ENCODE data around the gene KNTC1. TPM values are rescaled to one million over a fixed set of nuclear protein-coding genes. Genes with fewer than 3 reads are reported as not detected.
"Not testable (repeated sequence)": the region's sequence is repeated elsewhere in the genome, so short reads cannot be mapped to it uniquely, and the experiment has no call there.

The KNTC1 gene, protein sequence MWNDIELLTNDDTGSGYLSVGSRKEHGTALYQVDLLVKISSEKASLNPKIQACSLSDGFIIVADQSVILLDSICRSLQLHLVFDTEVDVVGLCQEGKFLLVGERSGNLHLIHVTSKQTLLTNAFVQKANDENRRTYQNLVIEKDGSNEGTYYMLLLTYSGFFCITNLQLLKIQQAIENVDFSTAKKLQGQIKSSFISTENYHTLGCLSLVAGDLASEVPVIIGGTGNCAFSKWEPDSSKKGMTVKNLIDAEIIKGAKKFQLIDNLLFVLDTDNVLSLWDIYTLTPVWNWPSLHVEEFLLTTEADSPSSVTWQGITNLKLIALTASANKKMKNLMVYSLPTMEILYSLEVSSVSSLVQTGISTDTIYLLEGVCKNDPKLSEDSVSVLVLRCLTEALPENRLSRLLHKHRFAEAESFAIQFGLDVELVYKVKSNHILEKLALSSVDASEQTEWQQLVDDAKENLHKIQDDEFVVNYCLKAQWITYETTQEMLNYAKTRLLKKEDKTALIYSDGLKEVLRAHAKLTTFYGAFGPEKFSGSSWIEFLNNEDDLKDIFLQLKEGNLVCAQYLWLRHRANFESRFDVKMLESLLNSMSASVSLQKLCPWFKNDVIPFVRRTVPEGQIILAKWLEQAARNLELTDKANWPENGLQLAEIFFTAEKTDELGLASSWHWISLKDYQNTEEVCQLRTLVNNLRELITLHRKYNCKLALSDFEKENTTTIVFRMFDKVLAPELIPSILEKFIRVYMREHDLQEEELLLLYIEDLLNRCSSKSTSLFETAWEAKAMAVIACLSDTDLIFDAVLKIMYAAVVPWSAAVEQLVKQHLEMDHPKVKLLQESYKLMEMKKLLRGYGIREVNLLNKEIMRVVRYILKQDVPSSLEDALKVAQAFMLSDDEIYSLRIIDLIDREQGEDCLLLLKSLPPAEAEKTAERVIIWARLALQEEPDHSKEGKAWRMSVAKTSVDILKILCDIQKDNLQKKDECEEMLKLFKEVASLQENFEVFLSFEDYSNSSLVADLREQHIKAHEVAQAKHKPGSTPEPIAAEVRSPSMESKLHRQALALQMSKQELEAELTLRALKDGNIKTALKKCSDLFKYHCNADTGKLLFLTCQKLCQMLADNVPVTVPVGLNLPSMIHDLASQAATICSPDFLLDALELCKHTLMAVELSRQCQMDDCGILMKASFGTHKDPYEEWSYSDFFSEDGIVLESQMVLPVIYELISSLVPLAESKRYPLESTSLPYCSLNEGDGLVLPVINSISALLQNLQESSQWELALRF (N-terminal part only)
- 64.5 and 117 TPM in 2 replicates for total RNA-seq (2014; rRNA removed; shearing (Covaris generic))

DNA sequence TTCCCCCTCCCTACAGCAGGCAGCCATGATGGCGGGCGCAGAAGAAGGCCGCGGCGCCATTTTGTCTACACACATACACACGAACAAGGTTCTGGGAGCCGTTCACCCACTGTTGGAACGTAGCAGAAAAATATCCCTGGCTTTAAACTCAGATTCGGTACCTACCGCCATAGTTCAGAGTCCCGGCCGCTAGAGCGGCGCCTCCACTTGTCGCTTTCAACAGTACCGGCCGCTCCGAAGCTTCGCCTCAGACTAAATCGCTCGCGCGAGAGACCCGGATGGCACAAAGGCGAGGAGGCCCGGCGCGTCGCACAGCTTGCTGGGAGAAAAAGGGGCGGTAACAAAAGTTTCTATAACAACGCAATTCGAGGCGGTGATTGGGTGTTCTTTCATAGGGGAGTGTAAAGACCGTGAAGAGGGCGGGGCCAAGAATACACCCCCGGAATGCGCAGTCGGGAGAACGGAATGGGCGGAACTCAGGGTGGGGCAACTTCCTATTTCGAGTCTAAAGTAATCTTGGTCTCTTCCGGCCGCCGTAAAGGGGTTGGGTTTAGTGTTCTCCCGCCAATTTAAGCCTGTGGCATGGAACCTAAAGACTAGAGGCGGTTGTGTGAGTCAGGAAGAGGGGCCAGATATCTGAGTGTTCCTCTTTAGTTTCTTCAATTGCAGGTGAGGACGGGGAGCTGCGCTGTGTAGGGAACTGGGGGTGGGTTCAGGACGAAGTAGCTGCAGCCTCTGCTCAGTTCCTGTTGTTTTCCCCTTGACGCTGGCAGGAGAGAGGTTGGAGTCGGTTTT lies at the start of gene KNTC1, which contains the start of gene RSRC2:
KNTC1 (plus strand) TSS at position 567 of the 795 bp plus-strand sequence. CDS start 2,815 bp downstream, outside the sequence.
RSRC2 (minus strand) TSS at position 254 of the 795 bp plus-strand sequence; CDS start at position 171, 83 bp downstream.
- peak; percentile 93 for DNase-seq
- Histone ChIP-seq H3K4me3 (ENCODE audit: insufficient read depth, low read depth, low read length) (peak within 1 kb of the TSS; percentile 95), H3K27me3 (ENCODE audit: control insufficient read depth, insufficient read depth, low read length) (no peaks in the 10 kb centered on the region), H3K36me3 (replicated peaks; ENCODE audit: control insufficient read depth, insufficient read depth, low read length) (peaks cover 13% of the 10 kb centered on the region)

DNA sequence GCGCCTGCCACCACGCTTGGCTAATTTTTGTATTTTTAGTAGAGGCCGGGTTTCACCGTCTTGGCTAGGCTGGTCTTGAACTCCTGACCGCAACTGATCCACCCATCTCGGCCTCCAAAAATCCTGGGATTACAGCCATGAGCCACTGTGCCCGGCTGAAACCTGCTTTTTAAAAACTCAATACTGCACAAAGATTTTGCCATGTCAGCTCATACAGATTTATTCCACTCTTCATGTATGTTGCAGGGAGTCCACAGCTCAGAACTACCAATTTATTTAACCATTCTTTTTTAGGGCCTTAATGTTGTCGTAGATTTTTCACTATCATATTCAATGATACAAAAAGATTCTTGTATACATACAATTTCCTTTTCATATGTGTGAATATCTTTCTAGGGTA lies 46.3 kb upstream of the KNTC1 start:
- no peaks in the 10 kb centered on the region for H3K27me3 ChIP-seq (ENCODE audit: control insufficient read depth, insufficient read depth, low read length)
- DNase-seq, result no peak
- H3K4me3 ChIP-seq (ENCODE audit: insufficient read depth, low read depth, low read length), result no peak overlapping the region
- H3K36me3 ChIP-seq (replicated peaks; ENCODE audit: control insufficient read depth, insufficient read depth, low read length), result peaks cover 28% of the 10 kb centered on the region

DNA sequence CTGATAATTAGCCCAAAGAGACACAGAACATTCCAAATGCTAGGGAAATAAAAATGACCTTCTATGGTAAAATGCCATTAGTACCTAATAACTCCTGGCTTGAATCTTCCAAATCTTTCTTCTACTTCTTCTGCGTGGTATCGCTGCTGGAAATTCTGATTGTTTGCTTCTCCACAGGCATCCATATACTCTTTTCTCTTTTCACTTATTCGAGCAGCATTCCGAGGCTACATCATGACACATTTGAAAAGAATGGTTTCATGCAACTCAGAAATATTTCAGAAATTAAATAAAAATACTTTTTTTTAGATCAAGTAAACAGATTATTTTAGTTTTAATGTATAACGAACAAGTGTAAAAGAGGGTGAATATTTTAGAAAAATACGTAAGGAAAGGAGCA lies 45.2 kb upstream of the KNTC1 start:
- Histone ChIP-seq H3K36me3 (replicated peaks; ENCODE audit: control insufficient read depth, insufficient read depth, low read length) (peaks cover 30% of the 10 kb centered on the region), H3K27me3 (ENCODE audit: control insufficient read depth, insufficient read depth, low read length) (no peaks in the 10 kb centered on the region), H3K4me3 (ENCODE audit: insufficient read depth, low read depth, low read length) (no peak overlapping the region)
- DNase-seq, result no peak

DNA sequence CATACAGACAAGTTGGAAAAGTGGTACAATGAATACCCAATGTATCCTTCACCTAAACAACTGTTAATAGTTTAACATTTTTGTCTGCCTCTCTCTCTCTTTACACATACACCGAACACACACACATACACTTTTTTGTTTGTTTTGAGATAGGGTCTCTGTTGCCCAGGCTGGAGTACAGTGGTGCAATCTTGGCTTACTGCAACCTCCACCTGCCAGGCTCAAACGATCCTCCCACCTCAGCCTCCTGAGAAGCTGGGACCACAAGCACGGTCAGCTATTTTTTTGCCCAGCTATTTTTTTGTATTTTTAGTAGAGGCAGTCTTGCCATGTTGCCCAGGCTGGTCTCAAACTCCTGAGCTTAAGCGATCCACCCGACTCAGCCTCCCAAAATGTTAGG lies 43.1 kb upstream of the KNTC1 start:
- H3K36me3 ChIP-seq (replicated peaks; ENCODE audit: control insufficient read depth, insufficient read depth, low read length), result peaks cover 31% of the 10 kb centered on the region
- no peak overlapping the region for H3K4me3 ChIP-seq (ENCODE audit: insufficient read depth, low read depth, low read length)
- H3K27me3 ChIP-seq (ENCODE audit: control insufficient read depth, insufficient read depth, low read length), result no peaks in the 10 kb centered on the region
- DNase-seq, result no peak

DNA sequence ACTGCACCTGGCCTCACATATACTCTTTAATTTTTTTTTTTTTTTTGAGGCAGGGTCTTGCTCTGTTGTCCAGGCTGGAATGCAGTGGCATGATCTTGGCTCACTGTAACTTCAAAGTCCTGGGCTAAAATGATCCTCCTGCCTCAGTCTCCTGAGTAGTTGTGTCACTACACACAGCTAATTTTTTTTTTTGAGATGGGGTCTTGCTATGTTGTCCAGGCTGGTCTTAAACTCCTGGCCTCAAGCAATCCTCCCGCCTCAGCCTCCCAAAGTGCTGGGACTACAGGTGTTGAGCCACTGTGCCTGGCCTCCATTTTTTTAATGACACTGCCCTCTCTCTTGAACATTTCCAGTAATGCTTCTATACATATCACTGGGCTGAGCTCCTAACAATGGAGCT lies 42.7 kb upstream of the KNTC1 start:
- H3K36me3 ChIP-seq (replicated peaks; ENCODE audit: control insufficient read depth, insufficient read depth, low read length), result peaks cover 34% of the 10 kb centered on the region
- not testable (repeated sequence) for DNase-seq; H3K27me3 ChIP-seq (ENCODE audit: control insufficient read depth, insufficient read depth, low read length); H3K4me3 ChIP-seq (ENCODE audit: insufficient read depth, low read depth, low read length)

DNA sequence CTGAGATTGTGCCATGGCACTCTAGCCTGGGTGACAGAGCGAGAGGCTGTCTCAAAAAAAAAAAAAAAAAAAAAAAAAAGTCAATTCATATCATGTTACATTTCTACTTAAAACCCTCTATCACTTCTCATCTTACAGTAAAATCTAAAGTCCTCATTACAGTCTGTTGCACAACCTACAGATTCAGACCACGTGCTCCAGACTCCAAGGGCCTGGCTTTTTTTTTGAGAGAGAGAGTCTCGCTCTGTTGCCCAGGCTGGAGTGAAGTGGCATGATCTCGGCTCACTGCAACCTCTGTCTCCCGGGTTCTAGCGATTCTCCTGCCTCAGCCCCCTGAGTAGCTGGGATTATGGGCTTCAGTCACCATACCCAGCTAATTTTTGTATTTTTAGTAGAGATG lies 40.7 kb upstream of the KNTC1 start:
- H3K4me3 ChIP-seq (ENCODE audit: insufficient read depth, low read depth, low read length); H3K27me3 ChIP-seq (ENCODE audit: control insufficient read depth, insufficient read depth, low read length); DNase-seq: not testable (repeated sequence)
- peaks cover 36% of the 10 kb centered on the region for H3K36me3 ChIP-seq (replicated peaks; ENCODE audit: control insufficient read depth, insufficient read depth, low read length)

DNA sequence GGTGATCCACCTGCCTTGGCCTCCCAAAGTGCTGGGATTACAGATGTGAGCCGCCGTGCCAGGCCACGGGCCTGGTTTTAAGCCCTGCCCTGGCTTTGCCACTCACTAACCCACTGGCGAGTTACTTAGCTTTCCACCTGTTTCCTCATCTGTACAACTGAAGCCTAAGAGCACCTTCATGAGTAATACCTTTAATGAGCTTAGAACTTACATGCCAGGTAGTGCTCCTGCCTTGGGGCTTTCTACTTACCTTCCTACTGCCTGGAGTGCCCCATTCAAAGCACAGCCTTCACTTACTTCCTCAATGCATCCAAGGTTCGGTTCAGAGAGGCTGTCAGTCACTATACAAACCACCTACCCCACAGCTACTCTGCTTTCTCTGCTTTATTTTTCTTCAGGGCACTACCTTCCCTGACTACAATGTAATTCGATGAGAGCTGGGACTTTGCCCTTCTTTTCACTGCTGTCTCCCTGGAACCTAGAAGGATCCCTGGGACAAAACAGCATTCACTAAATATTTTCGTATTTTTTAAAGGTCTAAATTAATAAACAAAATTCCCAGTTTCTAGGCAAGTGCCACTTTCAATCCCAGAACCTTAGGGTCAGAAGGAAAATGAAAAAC lies 40.1 kb upstream of the KNTC1 start:
- DNase-seq, result no peak
- Histone ChIP-seq H3K4me3 (ENCODE audit: insufficient read depth, low read depth, low read length) (no peak overlapping the region), H3K27me3 (ENCODE audit: control insufficient read depth, insufficient read depth, low read length) (no peaks in the 10 kb centered on the region), H3K36me3 (replicated peaks; ENCODE audit: control insufficient read depth, insufficient read depth, low read length) (peaks cover 35% of the 10 kb centered on the region)

DNA sequence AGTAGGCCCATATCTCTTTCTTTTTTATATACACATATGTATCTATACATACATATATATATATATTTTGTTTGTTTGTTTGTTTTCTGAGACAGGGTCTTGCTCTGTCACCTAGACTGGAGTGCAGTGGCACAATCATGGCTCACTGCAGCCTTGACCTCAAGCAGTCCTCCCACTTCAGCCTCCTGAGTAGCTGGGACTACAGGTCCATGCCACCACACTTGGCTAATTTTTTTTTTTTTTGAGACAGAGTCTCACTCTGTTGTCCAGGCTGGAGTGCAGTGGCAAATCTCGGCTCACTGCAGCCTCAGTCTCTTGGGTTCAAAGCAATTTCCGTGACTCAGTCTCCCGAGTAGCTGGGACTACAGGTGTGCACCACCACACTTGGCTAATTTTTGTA lies 39.2 kb upstream of the KNTC1 start:
- not testable (repeated sequence) for H3K27me3 ChIP-seq (ENCODE audit: control insufficient read depth, insufficient read depth, low read length); H3K4me3 ChIP-seq (ENCODE audit: insufficient read depth, low read depth, low read length); DNase-seq
- peaks cover 38% of the 10 kb centered on the region for H3K36me3 ChIP-seq (replicated peaks; ENCODE audit: control insufficient read depth, insufficient read depth, low read length)

DNA sequence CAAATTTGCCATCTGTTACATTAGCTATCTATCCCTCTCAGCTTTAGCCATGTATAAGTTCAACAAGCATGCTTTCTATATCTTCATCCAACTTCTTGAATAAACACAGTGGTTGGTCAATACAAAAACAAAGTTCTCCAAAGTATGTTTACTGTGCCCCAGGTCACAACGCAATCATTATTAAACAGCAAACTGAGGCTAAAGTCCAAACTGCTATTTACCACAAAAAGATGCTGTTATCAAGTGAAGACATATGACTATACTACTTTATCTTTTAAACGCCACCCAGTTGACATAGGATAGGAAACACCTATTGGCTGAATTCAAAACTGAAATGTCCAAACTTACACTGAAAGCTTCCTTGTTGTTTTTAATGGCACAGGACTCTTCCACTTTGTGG lies 38.0 kb upstream of the KNTC1 start:
- H3K36me3 ChIP-seq (replicated peaks; ENCODE audit: control insufficient read depth, insufficient read depth, low read length), result peaks cover 36% of the 10 kb centered on the region
- no peak for DNase-seq
- no peak overlapping the region for H3K4me3 ChIP-seq (ENCODE audit: insufficient read depth, low read depth, low read length)
- H3K27me3 ChIP-seq (ENCODE audit: control insufficient read depth, insufficient read depth, low read length), result no peaks in the 10 kb centered on the region

DNA sequence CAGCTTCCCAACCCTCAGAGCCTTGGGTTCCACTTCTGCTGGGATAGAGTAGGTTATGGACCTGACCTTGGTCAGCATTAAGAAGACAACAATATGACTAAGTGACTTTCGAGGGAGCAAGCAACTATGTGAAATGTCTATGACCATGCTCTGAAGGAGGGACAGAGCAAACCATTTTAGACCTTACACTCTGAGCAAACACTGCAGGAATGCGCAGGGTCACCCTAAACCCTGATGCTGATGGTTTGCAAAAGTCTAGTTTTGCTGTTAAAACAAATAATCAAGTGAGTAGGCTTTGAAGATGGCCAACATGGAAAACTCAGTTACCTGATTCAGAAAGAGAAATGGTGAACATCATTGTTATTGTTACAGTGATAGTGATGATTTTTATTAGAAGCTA lies 35.1 kb upstream of the KNTC1 start:
- H3K4me3 ChIP-seq (ENCODE audit: insufficient read depth, low read depth, low read length), result no peak overlapping the region
- DNase-seq, result no peak
- H3K36me3 ChIP-seq (replicated peaks; ENCODE audit: control insufficient read depth, insufficient read depth, low read length), result peaks cover 27% of the 10 kb centered on the region
- H3K27me3 ChIP-seq (ENCODE audit: control insufficient read depth, insufficient read depth, low read length), result no peaks in the 10 kb centered on the region

DNA sequence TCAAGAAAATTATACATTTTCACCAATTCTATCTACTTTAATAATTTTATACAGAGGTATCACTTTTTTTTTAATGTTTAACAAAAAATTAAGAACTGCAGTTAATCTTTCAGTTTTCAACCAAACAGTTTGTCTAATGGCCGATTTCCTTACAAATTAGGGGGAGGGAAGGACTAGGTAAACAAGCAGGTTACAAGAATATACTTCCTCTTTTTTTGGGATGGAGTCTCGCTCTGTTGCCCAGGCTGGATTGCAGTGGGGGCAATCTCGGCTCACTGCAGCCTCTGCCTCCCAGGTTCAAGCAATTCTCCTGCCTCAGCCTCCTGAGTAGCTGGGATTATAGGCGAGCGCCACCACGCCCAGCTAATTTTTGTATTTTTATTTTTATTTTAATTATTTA lies 33.8 kb upstream of the KNTC1 start:
- H3K27me3 ChIP-seq (ENCODE audit: control insufficient read depth, insufficient read depth, low read length); DNase-seq; H3K4me3 ChIP-seq (ENCODE audit: insufficient read depth, low read depth, low read length): not testable (repeated sequence)
- H3K36me3 ChIP-seq (replicated peaks; ENCODE audit: control insufficient read depth, insufficient read depth, low read length), result peaks cover 22% of the 10 kb centered on the region

DNA sequence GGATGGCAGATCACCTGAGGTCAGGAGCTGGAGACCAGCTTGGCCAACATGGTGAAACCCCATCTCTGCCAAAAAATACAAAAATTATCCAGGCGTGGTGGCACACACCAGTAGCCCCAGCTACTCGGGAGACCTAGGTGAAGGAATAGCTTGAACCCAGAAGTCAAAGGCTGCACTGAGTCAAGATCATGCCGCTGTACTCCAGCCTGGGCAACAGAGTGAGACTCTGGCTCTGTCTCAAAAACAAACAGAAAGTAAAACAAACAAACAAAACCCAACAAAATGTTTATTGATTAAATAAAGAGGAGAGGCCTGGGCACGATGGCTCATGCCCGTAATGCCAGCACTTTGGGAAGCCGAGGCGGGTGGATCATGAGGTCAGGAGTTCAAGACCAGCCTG lies 31.8 kb upstream of the KNTC1 start:
- DNase-seq, result no peak
- H3K36me3 ChIP-seq (replicated peaks; ENCODE audit: control insufficient read depth, insufficient read depth, low read length), result peaks cover 9% of the 10 kb centered on the region
- no peaks in the 10 kb centered on the region for H3K27me3 ChIP-seq (ENCODE audit: control insufficient read depth, insufficient read depth, low read length)
- H3K4me3 ChIP-seq (ENCODE audit: insufficient read depth, low read depth, low read length), result no peak overlapping the region

DNA sequence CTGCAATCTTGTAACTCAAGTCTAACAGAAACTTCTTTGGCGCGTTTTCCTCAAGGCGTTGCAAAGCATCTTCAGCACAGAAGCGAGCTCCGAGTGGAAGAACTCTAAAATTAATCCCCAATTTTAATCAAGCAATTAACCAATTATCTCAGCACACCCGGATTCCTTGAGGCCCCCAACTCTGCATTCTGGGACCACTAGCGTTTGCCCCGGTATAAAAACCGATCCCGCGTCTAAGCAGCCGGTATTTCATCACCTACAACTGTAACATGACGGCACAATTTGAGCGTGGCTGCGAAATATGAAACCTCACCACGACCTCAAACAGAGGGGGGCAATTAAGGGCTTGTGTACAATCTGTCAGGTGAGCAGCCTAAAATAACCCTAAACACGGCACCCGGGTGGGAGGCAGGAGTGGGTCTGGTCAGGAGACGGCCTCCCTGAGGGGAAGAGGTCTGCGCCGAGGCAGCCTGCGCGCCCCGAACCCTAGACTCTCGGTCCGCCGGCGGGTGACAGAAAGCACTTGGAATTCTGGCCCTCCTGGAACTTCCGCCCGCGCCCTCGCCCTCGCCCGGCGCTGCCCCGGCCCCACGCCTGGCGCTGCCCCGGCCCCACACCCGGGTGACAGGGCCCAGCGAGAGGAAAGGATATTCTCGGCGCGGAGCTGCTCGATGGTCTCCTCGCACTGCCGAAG lies 26.9 kb upstream of the KNTC1 start:
- Histone ChIP-seq H3K27me3 (ENCODE audit: control insufficient read depth, insufficient read depth, low read length) (no peaks in the 10 kb centered on the region), H3K4me3 (ENCODE audit: insufficient read depth, low read depth, low read length) (peak overlapping the region; percentile 90), H3K36me3 (replicated peaks; ENCODE audit: control insufficient read depth, insufficient read depth, low read length) (peaks cover 5% of the 10 kb centered on the region)
- peak; percentile 72 for DNase-seq

Measured in H7 (cell line).